Natural killer cell treated with Interleukin-12 subunit alpha and Interleukin-12 subunit beta and Interleukin-15 and Interleukin-18, amount 100 ng/mL, for 72 hours (primary cell): ENCODE results near the gene LACRT. TPM values are rescaled to one million over a fixed set of nuclear protein-coding genes. Genes with fewer than 3 reads are reported as not detected.

Source experiments
- ATAC-seq, 2 donors: fragments of 150-1000 bp; cut with Tn5 transposase in 1 of 2; sonication (Bioruptor Pico), chemical (Tn5 transposase) in 1 of 2; 2 replicates each; pipeline ENCODE4 v1.10.0; 2021
- DNase-seq: peaks from one replicate; pipeline ENCODE4 v3.0.0; 2022; ENCODE audit warnings: low spot score
- H3K27ac Mint-ChIP-seq, 2 donors: 1 replicate in 1 of 2; 2 replicates in 1 of 2; pipeline ENCODE4 v1.8.0; 2022; ENCODE audit warnings: mixed read lengths in 2 of 2, mild to moderate bottlenecking in 1 of 2, moderate library complexity in 1 of 2
- H3K27me3 Mint-ChIP-seq, 2 donors: 1 replicate in 1 of 2; 2 replicates in 1 of 2; pipeline ENCODE4 v1.8.0; 2022; ENCODE audit warnings: mixed read lengths in 2 of 2
- H3K36me3 Mint-ChIP-seq: one replicate; pipeline ENCODE4 v1.8.0; 2022; ENCODE audit warnings: mixed read lengths
- H3K4me1 Mint-ChIP-seq, 2 donors: 1 replicate in 1 of 2; 2 replicates in 1 of 2; pipeline ENCODE4 v1.8.0; 2022; ENCODE audit warnings: low read depth in 2 of 2, mixed read lengths in 2 of 2, mild to moderate bottlenecking in 1 of 2
- H3K4me3 Mint-ChIP-seq: one replicate; pipeline ENCODE4 v1.8.0; 2022; ENCODE audit warnings: mixed read lengths
- H3K9me3 Mint-ChIP-seq: 2 replicates; pipeline ENCODE4 v1.8.0; 2022; ENCODE audit warnings: mixed read lengths
- total RNA-seq, 2 donors: library from RNA; stranded (reverse); gene quantifications; one replicate each; pipeline ENCODE4 v1.2.3, GENCODE V29; 2022

Gene LACRT
- total RNA-seq, 2 donors from 2014 or later, result not detected

DNA sequence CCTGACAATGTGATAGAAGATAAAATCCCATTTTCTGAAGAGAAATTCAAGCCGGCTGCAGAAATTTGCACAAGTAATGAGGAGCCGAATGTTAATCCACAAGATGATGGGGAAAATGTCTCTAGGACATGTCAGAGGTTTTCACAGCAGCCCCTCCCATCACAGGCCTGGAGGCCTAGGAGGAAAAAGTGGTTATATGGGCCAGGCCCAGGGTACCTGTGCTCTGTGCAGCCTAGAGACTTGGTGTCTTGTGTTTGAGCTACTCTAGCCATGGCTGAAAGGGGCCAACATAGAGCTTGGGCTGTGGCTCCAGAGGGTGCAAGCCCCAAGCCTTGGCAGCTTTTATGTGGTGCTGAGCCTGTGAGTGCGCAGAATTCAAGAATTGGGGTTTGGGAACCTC is 7.4 kb downstream of the LACRT start:
- H3K9me3 Mint-ChIP-seq, result peaks cover 7% of the 10 kb centered on the region
- no peak overlapping the region for H3K4me3 Mint-ChIP-seq
- H3K4me1 Mint-ChIP-seq, result no peaks in the 10 kb centered on the region
- ATAC-seq, result no peak
- no peak for DNase-seq
- H3K27me3 Mint-ChIP-seq, result peaks cover 39 to 57% of the 10 kb centered on the region in 2 donors
- H3K36me3 Mint-ChIP-seq, result peaks cover 4% of the 10 kb centered on the region
- H3K27ac Mint-ChIP-seq, result no peak overlapping the region

DNA sequence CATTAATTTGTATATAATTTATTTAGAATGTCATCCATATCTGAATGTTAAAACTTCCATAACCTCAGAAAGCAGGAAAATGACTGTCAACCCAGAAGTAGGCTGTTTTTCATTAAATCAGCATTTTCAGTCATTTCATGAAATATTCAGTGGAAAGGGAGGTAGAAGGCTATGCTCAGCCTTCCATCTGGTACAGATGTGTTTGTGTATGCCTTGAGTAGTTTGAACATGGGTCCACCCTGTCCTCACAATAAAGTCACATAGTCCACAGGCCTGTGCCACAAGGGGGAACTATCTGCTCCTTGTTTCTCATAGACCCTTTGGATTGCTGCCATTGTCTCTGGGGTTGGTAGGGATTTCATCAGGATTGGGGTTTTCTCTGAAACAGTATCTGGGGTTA is 9.1 kb downstream of the LACRT start:
- Mint-ChIP-seq H3K27ac (no peak overlapping the region), H3K9me3 (peaks cover 7% of the 10 kb centered on the region), H3K4me3 (no peak overlapping the region), H3K27me3 (peaks cover 43 to 65% of the 10 kb centered on the region in 2 donors), H3K36me3 (peaks cover 4% of the 10 kb centered on the region), H3K4me1 (no peaks in the 10 kb centered on the region)
- no peak for ATAC-seq
- no peak for DNase-seq

DNA sequence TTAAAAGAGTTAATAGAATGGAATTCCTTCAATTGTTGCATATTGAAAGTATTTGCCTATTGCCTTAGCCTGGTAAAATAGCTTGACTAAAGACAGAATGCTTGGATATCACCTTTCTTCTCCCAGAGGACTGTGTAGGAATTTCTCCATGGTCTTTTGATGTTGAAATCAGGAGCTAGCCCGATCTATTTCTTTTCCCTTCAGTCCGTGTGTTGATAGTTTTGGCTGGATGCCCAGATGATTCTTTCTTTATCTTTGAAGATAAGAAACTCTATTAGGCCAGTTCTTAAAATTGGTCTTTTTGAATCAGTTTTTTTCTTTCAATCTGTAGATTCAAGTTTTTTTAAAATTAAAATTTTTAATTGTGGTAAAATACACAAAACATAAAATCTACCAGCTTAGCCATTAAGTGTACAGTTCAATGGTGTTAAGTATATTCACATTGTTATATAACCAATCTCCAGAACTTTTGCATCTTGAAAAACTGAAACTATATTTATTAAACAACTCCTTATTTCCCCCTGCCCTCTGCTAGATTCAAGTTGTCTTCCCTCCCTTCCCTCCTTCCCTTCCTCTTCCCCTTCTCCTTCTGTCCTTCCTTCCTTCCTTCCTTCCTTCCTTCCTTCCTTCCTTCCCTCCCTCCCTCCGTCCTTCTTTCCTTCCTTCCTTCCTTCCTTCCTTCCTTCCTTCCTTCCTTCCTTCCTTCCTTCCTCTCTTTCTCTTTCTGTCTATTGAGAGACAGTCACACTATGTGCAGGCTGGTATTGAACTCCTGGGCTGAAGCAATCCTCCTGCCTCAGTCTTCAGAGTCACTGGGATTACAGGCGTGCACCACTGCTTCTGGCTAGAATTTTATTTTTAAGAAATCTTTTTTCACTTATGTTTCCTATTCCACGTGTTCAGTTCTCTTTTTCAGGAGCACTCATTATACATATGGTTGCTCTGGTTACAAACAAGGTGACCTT is 10.1 kb downstream of the LACRT start:
- no peaks in the 10 kb centered on the region for H3K4me1 Mint-ChIP-seq
- peaks cover 39 to 59% of the 10 kb centered on the region in 2 donors for H3K27me3 Mint-ChIP-seq
- no peak overlapping the region for H3K27ac Mint-ChIP-seq
- no peak for ATAC-seq
- no peak for DNase-seq
- H3K36me3 Mint-ChIP-seq, result peaks cover 4% of the 10 kb centered on the region
- H3K9me3 Mint-ChIP-seq, result peaks cover 7% of the 10 kb centered on the region
- H3K4me3 Mint-ChIP-seq, result no peak overlapping the region

DNA sequence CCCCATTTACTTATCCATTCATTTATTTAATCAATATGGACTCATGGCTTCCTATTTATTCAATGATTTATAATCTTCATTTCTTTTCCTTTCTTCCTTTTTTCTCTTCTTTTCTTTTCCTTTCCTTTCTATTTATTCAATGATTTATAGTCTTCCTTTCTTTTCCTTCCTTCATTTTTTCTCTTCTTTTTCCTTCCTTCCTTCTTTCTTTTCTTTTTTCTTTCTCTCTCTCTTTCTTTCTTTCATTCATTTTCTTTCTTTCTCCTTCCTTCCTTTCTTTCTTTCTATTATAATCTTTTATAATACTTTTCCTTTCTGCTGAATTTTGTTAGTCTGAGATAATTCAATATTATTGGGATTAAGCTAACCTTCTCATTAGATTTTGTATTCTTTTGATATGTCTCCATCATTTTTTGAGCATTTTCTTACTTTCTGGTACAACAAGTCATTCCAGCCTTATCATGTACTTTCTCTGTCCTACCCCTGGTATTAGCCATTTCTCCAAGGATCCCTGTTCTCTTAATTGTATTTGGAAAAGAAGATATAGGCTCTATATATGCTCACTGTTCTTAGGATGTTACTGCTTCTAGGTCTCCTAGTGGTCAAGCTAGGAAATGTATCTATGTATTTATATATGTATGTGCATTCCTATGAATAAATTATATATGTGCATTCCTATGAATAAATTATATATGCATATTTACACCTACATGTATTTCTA is 12.1 kb downstream of the LACRT start:
- Mint-ChIP-seq H3K9me3 (peaks cover 3% of the 10 kb centered on the region), H3K27ac (no peak overlapping the region), H3K4me3 (no peak overlapping the region), H3K4me1 (no peaks in the 10 kb centered on the region), H3K36me3 (peaks cover 4% of the 10 kb centered on the region), H3K27me3 (peaks cover 46 to 70% of the 10 kb centered on the region in 2 donors)
- no peak for ATAC-seq
- DNase-seq, result no peak

DNA sequence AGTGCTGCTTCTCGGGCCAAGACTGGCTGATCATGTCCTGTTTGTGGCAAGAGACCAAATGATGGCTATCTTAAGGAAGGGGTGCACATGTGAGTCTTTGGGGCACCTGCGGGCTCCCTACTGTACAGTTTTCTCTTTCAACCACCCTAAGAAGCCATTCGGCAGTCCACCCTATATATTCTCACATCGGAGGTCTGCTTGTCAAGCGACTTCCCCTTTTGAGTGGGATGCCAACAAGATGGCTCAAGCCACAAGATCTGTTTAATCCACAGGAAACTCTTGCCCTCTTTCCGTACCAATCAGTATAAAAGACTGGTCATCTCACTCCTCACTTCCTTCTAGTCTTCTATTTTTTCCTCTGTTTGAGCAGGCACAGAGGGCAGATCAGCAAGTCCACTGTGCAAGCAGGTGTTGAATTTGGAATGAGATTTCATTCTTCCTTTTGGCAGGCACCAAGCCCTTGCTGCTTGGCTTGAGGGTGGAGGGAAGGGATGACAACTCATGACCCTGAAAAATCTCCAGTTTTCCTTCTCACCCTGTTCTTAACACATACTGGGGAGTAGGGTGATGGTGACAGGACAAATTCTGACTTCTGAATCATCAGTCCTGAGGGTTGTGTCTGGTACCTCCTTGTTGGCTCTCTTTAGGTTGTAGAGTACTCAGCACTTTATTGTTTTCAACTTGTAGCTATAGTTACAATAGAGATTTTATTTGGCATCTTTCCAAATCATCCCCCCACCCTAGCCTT is 17.6 kb downstream of the LACRT start:
- no peaks in the 10 kb centered on the region for H3K36me3 Mint-ChIP-seq
- H3K27ac Mint-ChIP-seq, result no peak overlapping the region
- H3K4me3 Mint-ChIP-seq, result no peak overlapping the region
- DNase-seq (no peak), ATAC-seq (peak in 1 of 2 donors; percentile 51)
- H3K4me1 Mint-ChIP-seq, result peaks cover 4% of the 10 kb centered on the region in 2 donors
- H3K27me3 Mint-ChIP-seq, result peaks cover 36 to 63% of the 10 kb centered on the region in 2 donors
- no peaks in the 10 kb centered on the region for H3K9me3 Mint-ChIP-seq

DNA sequence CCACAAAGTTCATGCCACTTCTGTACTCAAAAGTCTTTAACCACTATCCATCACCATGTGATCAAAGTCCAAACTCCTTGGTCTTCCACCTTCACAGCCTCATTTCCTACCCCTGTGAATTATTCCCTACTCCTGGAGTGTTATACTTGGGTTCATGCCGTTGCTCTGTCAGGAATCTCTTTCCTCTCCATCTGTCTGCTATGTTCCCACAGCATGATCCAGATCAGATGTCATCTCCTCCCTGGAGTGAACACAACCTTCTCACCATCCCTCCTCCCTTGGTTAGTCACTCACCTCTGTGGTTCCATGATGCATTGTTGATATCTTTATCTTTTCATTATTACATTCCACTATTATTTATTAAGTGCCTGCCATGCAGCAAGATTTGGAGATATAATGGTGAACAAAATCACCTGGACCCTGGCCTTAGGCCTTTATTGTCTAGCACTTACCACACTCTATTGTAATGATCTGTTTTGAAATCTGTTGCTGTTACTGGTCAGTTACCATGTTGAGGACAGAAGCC is 22.4 kb downstream of the LACRT start:
- Mint-ChIP-seq H3K36me3 (no peaks in the 10 kb centered on the region), H3K4me3 (no peak overlapping the region)

DNA sequence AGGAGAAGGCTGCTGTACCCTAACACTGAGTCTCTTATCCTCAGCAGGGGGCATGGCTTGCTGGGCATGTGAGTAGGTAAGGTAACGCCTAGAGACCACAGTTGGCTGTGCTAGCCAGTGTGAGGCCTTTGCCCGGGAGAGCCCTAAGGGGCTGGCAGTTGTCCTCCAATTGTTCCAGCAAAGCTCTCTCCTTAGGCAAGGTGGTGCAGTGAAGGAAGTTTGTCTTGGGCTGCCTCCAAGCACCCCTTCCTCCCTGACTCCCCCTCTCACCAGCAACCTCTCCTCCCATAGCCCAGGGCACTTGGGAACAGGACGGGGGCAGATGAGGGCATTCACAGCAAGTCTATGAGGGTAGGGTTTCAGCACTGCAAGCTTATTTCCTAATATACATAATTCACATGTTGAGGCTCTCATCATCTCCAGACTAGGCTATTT is 23.0 kb downstream of the LACRT start:
- Mint-ChIP-seq H3K4me1 (peaks cover 0 to 1% of the 10 kb centered on the region in 2 donors), H3K36me3 (no peaks in the 10 kb centered on the region), H3K27me3 (peaks cover 23 to 40% of the 10 kb centered on the region in 2 donors), H3K27ac (no peak overlapping the region), H3K4me3 (no peak overlapping the region), H3K9me3 (no peaks in the 10 kb centered on the region)
- no peak for DNase-seq
- ATAC-seq, result no peak

More for the DNA sequence above, 22.4 kb downstream of the LACRT start:
- Mint-ChIP-seq H3K4me1 (peaks cover 4% of the 10 kb centered on the region in 2 donors), H3K27ac (no peak overlapping the region), H3K27me3 (peaks cover 27 to 40% of the 10 kb centered on the region in 2 donors), H3K9me3 (no peaks in the 10 kb centered on the region)
- no peak for ATAC-seq
- DNase-seq, result no peak

DNA sequence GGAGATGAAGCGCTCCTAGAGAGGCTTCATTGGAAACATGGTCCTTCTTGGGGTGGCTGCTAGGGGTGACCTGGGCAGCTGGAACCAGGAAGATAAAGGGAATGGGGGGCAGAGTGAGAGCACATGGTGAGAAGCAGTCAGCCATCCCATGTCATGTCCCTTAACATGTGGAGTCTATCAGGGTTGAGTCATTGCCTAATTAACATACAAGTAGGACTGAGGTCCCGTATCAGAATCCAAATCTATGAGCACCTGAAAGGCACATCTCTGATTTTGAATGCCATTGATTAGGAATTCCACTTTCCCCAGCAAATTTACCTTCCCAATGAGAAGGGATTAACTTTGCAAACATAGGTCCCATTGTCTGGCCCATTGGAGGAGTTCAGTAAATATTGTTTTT is 25.9 kb downstream of the LACRT start:
- DNase-seq (no peak), ATAC-seq (no peak)
- H3K27ac Mint-ChIP-seq, result no peak overlapping the region
- no peaks in the 10 kb centered on the region for H3K4me1 Mint-ChIP-seq
- H3K4me3 Mint-ChIP-seq, result no peak overlapping the region
- peaks cover 11 to 21% of the 10 kb centered on the region in 2 donors for H3K27me3 Mint-ChIP-seq
- H3K36me3 Mint-ChIP-seq, result no peaks in the 10 kb centered on the region
- no peaks in the 10 kb centered on the region for H3K9me3 Mint-ChIP-seq

DNA sequence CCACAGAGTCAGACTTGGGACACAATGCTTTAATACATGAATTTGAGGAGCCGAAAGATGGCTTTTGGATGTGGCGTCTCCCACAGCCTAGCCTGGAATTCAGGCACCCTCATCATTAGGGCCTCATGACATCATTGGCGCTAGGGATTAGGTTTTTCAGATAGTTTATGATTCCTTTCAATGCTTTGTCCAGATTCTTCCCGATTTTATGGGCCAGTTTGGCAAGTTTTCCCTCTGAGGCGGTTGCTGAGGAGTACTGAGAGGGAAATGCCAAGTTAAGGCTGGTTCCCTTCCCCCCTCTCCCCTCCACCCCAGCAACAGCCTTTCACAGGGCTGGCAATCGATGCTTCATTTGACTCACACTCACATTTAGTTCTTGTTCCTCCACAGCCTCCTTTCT is 26.5 kb downstream of the LACRT start:
- H3K4me1 Mint-ChIP-seq, result peaks cover 2% of the 10 kb centered on the region in 2 donors
- H3K27ac Mint-ChIP-seq, result no peak overlapping the region
- H3K4me3 Mint-ChIP-seq, result no peak overlapping the region
- H3K36me3 Mint-ChIP-seq, result no peaks in the 10 kb centered on the region
- H3K9me3 Mint-ChIP-seq, result no peaks in the 10 kb centered on the region
- H3K27me3 Mint-ChIP-seq, result peaks cover 11 to 21% of the 10 kb centered on the region in 2 donors
- no peak for DNase-seq
- ATAC-seq, result no peak

DNA sequence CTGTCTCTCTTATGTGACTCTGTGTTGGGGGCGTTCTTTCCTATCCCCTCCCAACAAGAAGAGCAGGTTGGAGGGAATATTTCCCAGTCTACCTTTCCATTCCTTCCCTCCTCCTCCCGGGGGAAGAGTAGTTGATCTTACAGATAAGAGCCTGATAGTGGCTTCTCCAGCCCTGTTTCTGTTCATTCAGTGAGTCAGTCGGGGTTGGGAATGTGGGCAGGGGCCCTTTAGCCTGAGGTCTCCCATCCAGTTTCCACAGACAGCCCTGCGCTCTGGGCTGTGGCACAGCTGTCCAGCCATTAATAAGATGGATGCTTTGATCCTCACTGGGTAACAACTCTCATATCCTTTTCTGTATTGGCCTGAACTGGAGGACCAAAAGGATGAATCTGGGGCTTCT is 28.1 kb downstream of the LACRT start:
- Mint-ChIP-seq H3K4me1 (peaks cover 6 to 7% of the 10 kb centered on the region in 2 donors), H3K9me3 (no peaks in the 10 kb centered on the region)

DNA sequence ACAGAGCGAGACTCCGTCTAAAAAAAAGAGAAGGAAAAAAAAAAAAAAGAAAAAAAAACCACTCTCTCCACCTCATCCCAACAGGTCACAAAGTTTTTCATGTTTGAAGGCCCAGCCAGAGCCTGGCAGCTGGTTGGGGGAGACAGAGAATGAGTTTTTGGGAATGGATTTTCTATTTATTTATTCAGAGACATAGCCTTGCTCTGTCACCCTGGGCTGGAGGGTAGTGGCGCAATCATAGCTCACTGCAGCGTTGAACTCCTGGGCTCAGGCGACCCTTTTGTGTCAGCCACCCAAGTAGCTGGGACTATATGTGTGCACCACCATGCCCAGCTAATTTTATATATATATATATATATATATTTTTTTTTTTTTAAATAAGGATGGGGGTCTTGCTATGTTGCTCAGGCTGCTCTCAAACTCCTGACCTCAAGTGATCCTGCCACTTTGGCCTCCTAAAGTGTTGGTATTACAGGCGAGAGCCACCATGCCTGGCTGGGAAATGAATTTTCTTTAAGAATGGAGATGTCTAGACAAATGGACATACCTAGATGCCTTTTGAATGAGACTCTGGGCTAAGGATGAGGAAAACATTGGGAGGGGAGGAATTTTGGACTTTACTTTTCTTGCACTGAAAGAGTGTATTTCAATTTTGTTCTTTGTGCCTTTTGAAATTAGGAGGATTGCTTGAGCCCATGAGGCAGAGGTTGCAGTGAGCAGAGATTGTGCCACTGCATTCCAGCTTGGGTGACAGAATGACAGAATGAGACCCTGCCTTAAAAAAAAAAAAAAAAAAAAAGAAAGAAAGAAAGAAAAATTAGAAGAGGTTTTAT is 29.3 kb downstream of the LACRT start:
- Mint-ChIP-seq H3K9me3 (no peaks in the 10 kb centered on the region), H3K27ac (no peak overlapping the region), H3K4me3 (no peak overlapping the region), H3K4me1 (peaks cover 6 to 7% of the 10 kb centered on the region in 2 donors), H3K36me3 (no peaks in the 10 kb centered on the region), H3K27me3 (peaks cover 11 to 14% of the 10 kb centered on the region in 2 donors)
- ATAC-seq, result no peak
- DNase-seq, result no peak

More for the DNA sequence above, 28.1 kb downstream of the LACRT start:
- no peak overlapping the region for H3K27ac Mint-ChIP-seq
- no peak overlapping the region for H3K4me3 Mint-ChIP-seq
- no peak for DNase-seq
- H3K36me3 Mint-ChIP-seq, result no peaks in the 10 kb centered on the region
- no peak for ATAC-seq
- H3K27me3 Mint-ChIP-seq, result peaks cover 11 to 14% of the 10 kb centered on the region in 2 donors

DNA sequence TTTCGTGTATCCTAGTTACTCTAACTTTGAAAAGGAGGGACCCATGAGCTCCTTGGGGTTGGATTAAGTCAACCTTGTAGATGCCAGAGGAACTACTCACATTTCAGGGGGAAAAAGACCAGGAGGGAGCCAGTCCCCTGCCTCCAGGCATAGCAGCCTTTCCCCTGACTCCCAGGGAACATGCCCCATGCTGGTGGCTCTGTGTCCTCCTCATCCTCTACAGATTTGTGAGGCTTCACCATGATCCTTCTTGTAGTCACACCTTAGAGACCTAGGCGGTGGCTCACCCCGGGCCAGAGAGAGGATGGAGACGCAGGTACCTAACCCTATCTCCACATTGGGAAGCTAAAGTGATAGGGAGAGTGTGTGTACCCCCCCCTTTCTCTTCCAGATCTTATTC is 30.3 kb downstream of the LACRT start:
- ATAC-seq (no peak), DNase-seq (no peak)
- Mint-ChIP-seq H3K27ac (no peak overlapping the region), H3K27me3 (peaks cover 17 to 22% of the 10 kb centered on the region in 2 donors), H3K4me3 (no peak overlapping the region), H3K9me3 (no peaks in the 10 kb centered on the region), H3K36me3 (no peaks in the 10 kb centered on the region), H3K4me1 (peaks cover 6 to 7% of the 10 kb centered on the region in 2 donors)
